DND-41 (cell line): Measurements from ENCODE around the gene ZSWIM8.
A peak's percentile ranks its signal among the peaks of the same experiment; 100 is the strongest.

Experiments
- ATAC-seq: fragments of 200-7000 bp; cut with Tn5 transposase; 3 replicates; pipeline ENCODE4 v1.9.1; 2021; ENCODE audit warnings: low read depth; ENCODE audit not compliant: insufficient read depth
- DNase-seq: peaks from one replicate; pipeline ENCODE4 v3.0.0-alpha.2; 2020
- H2AFZ ChIP-seq: 2 replicates; pipeline ENCODE4 v1.6.0; 2012; ENCODE audit warnings: low read depth, low read length
- H3K27ac ChIP-seq: 2 replicates; pipeline ENCODE4 v1.5.1; 2012; ENCODE audit warnings: low read length, inconsistent platforms
- H3K27me3 ChIP-seq: fragments of 200-600 bp; sonication (generic); 2 replicates; pipeline ENCODE4 v1.6.0; 2012; ENCODE audit warnings: low read length, mild to moderate bottlenecking, inconsistent platforms; ENCODE audit not compliant: insufficient read depth, poor library complexity
- H3K36me3 ChIP-seq: 2 replicates; pipeline ENCODE4 v1.5.1; 2012; ENCODE audit warnings: low read length, inconsistent platforms; ENCODE audit not compliant: insufficient read depth
- H3K4me1 ChIP-seq: 2 replicates; pipeline ENCODE4 v1.5.1; 2012; ENCODE audit warnings: mild to moderate bottlenecking, low read length; ENCODE audit not compliant: insufficient read depth
- H3K4me2 ChIP-seq: 2 replicates; pipeline ENCODE4 v1.6.0; 2012; ENCODE audit warnings: mild to moderate bottlenecking, moderate library complexity, low read length, inconsistent platforms; ENCODE audit not compliant: insufficient read depth
- H3K4me3 ChIP-seq, 2 experiments: fragments of 200-600 bp in 1 of 2; shearing (Covaris generic) in 1 of 2; 2 replicates each; pipeline ENCODE4 v1.5.1; 2012 to 2016; ENCODE audit warnings: inconsistent platforms in 2 of 2, low read length in 2 of 2, mild to moderate bottlenecking in 2 of 2, low read depth in 1 of 2, moderate library complexity in 1 of 2
- H3K79me2 ChIP-seq: 2 replicates; pipeline ENCODE4 v1.6.0; 2012; ENCODE audit warnings: low read length, inconsistent platforms; ENCODE audit not compliant: insufficient read depth
- H3K9ac ChIP-seq: 2 replicates; pipeline ENCODE4 v1.6.0; 2012; ENCODE audit warnings: low read depth, mild to moderate bottlenecking, inconsistent platforms, low read length, moderate library complexity
- H3K9me3 ChIP-seq: 2 replicates; pipeline ENCODE4 v1.5.1; 2012; ENCODE audit warnings: low read length, moderate library complexity, mild to moderate bottlenecking, inconsistent platforms; ENCODE audit not compliant: insufficient read depth, severe bottlenecking
- H4K20me1 ChIP-seq: 2 replicates; pipeline ENCODE4 v1.6.0; 2012; ENCODE audit warnings: low read length; ENCODE audit not compliant: insufficient read depth
- CTCF ChIP-seq: IDR thresholded peaks from 2 replicates; pipeline ENCODE4 v1.5.1; 2012; ENCODE audit warnings: borderline replicate concordance, low read length, moderate library complexity, mild to moderate bottlenecking; ENCODE audit not compliant: poor library complexity, severe bottlenecking; ENCODE audit errors: extremely low read depth
- EZH2 ChIP-seq: IDR thresholded peaks from 3 replicates; pipeline ENCODE4 v1.6.1; 2012; ENCODE audit warnings: borderline replicate concordance, low read depth, mild to moderate bottlenecking, moderate library complexity, low read length, inconsistent platforms; ENCODE audit not compliant: severe bottlenecking

Gene ZSWIM8

GRCh38 chr10:73806176-73806950 is 21.0 kb downstream of the ZSWIM8 start:
- DNase-seq (no peak), ATAC-seq (no peak)
- Histone ChIP-seq H2AFZ (no peak overlapping the region), H3K27ac (no peak overlapping the region), H3K4me1 (peaks cover 40% of the 10 kb centered on the region), H4K20me1 (peaks cover 34% of the 10 kb centered on the region), H3K9me3 (no peaks in the 10 kb centered on the region), H3K9ac (no peak overlapping the region), H3K4me3 (no peak overlapping the region), H3K79me2 (peaks cover 38% of the 10 kb centered on the region), H3K36me3 (peaks cover 83% of the 10 kb centered on the region), H3K27me3 (no peaks in the 10 kb centered on the region), H3K4me2 (no peak overlapping the region)
- TF ChIP-seq CTCF (no peak), EZH2 (no peak)

- H3K9me3 ChIP-seq, result no peaks in the 10 kb centered on the region
- no peak overlapping the region for H2AFZ ChIP-seq
- no peak overlapping the region for H3K4me3 ChIP-seq
- peak overlapping the region; percentile 27; the same call in 1 of the 2 replicates for H3K4me2 ChIP-seq
- TF ChIP-seq EZH2 (no peak), CTCF (no peak)
- H3K27me3 ChIP-seq, result no peaks in the 10 kb centered on the region
- peaks cover 72% of the 10 kb centered on the region for H3K36me3 ChIP-seq
- H3K4me1 ChIP-seq, result peaks cover 44% of the 10 kb centered on the region
- H3K27ac ChIP-seq, result no peak overlapping the region
- DNase-seq, result no peak
- H3K79me2 ChIP-seq, result peaks cover 39% of the 10 kb centered on the region
- H4K20me1 ChIP-seq, result peaks cover 33% of the 10 kb centered on the region
- ATAC-seq, result no peak
- H3K9ac ChIP-seq, result no peak overlapping the region
Observed at GRCh38 chr10:73807471-73807870, 22.1 kb downstream of the ZSWIM8 start.

DNA sequence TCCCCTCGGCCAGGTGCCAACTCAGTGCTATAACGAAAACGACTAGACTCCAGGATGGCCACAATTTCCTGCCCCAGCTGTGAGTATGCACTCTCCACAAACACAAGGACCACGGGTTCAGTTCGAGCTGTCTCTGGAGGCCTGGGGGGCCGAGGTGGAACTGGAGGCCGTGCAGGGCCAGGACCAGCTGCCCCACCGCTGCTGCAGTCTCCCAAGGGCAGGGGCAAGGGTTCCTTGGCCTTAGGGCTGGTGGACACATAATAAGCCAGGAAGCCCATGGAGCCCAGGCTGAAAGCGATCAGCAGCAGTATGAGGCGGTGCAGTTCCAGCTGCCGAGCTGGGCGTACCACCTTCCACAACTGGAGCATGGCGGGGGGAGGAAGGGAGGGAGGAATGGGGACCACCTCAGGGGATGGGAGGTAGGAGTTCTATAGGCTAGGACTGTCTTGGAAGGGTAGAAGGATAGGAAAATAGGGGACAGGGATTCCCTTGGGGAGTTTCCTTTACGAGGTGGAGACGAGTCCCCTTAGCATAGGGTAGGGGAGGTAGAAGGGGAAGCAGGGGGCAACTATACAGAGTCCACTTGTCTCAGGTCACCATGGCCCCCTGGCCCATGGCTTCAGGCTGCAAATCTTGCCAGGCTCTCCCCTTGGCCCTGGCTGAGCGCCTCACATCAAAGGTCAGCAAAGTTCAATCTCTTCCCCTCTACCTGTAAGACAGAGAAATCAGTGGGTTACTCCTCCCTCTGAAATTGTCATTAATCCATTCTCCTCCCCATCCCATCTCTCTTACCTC is 22.8 kb downstream of the ZSWIM8 start:
- Histone ChIP-seq H3K36me3 (peaks cover 71% of the 10 kb centered on the region), H3K4me2 (no peak overlapping the region; the same call in 1 of the 2 replicates), H3K4me1 (peaks cover 45% of the 10 kb centered on the region), H3K27ac (no peak overlapping the region), H3K27me3 (no peaks in the 10 kb centered on the region), H3K9me3 (no peaks in the 10 kb centered on the region), H3K9ac (no peak overlapping the region), H3K4me3 (no peak overlapping the region), H2AFZ (no peak overlapping the region), H3K79me2 (peaks cover 39% of the 10 kb centered on the region), H4K20me1 (peaks cover 28% of the 10 kb centered on the region)
- DNase-seq (no peak), ATAC-seq (no peak)
- TF ChIP-seq CTCF, result no peak
- TF ChIP-seq EZH2, result no peak
